Testis (tissue), 2 donors: ENCODE data around the gene ADH1A.

ENCODE experiments used
- POLR2A ChIP-seq: fragments of 450-650 bp; IDR thresholded peaks from one replicate; pipeline ENCODE4 v1.6.1; 2017; ENCODE audit warnings: antibody characterized with exemption, mild to moderate bottlenecking, moderate library complexity
- TF ChIP-seq, protein P1 (sequence below), 3 experiments: fragments of 450-650 bp in 2 of 3; fragments of 200-600 bp in 1 of 3; sonication (generic) in 1 of 3; IDR thresholded peaks; one replicate each; pipeline ENCODE4 v1.5.1; 2016 to 2019; ENCODE audit warnings: antibody characterized with exemption in 3 of 3, mild to moderate bottlenecking in 2 of 3, moderate library complexity in 1 of 3

DNA sequence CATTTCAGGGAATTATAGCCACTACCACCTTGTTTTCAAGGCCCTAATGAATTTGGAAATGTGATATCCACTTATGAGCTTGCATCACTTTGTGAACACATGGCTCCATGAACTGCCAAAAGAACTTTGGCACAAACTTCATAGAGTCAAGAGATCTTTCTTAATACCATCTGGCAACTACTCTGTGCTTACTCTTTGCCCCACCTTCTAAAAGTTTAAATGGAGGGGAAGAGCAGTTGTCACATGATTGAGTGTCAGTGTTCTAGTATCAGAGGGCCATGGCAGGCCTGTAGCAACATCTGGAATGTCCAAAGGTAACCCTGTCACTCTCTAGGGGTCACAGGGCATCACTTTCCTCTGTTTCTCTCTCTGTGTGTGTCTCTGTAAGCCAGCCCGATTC, 33.0 kb upstream of the ADH1A start:
- TF ChIP-seq, protein P1, sequence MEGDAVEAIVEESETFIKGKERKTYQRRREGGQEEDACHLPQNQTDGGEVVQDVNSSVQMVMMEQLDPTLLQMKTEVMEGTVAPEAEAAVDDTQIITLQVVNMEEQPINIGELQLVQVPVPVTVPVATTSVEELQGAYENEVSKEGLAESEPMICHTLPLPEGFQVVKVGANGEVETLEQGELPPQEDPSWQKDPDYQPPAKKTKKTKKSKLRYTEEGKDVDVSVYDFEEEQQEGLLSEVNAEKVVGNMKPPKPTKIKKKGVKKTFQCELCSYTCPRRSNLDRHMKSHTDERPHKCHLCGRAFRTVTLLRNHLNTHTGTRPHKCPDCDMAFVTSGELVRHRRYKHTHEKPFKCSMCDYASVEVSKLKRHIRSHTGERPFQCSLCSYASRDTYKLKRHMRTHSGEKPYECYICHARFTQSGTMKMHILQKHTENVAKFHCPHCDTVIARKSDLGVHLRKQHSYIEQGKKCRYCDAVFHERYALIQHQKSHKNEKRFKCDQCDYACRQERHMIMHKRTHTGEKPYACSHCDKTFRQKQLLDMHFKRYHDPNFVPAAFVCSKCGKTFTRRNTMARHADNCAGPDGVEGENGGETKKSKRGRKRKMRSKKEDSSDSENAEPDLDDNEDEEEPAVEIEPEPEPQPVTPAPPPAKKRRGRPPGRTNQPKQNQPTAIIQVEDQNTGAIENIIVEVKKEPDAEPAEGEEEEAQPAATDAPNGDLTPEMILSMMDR (IDR thresholded peaks at IDR 0.05): no peak
- TF ChIP-seq POLR2A: no peak
